NCI-H2227 treated with DMSO at 0.1 percent for 48 hours (cell line): ENCODE results near the gene SASH3.
"Not testable (repeated sequence)": the region's sequence is repeated elsewhere in the genome, so short reads cannot be mapped to it uniquely, and the experiment has no call there.

Experiments
- DNase-seq: peaks from one replicate; lab custom pipeline; 2025; lab: John Stamatoyannopoulos, UW

The SASH3 gene

DNA sequence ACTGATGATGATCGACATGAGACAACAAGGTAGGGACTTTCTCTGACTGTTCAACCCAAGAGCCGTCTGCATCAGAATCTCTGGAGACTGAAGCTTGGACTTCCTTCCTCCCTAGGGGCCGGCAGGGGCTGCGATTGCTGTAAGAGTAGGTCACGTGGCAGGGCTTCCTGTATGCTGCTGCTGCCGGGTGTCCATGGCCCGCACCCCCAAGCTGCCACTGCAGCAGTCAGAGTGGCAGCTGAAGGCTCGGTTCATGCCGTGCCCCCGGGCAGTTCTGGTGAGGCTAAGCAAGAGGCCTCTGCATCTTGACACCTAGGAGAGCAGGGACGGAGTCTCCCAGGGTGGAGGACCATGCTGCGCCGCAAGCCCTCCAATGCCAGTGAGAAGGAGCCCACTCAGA is at the start of gene SASH3:
TSS of gene SASH3 (plus strand) at position 203 of the 400 bp plus-strand sequence. CDS start at position 352, 149 bp downstream.
- no peak for DNase-seq

DNA sequence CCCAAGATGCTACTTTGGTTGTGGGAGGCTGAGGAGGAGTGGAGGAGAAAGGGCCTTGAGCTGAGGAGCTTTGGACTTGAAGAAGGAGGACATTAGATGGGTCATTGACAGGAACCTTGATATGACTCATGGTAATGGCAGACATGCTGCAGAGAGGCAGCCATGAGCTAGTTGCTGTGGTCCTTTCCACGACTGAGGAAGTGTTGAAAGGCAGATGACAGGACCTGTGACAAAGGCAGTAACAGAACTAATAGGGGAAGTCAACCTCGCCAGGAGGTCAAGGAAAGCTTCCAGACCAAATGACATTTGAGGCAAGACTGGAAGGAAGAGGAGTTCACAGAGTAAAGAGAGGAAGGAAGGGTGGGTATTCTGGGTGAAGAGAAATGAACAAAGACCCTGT is 48.5 kb upstream of the SASH3 start:
- DNase-seq: no peak

- DNase-seq: no peak
Observed at GRCh38 chrX:129732857-129733256, 46.9 kb upstream of the SASH3 start.

- DNase-seq: no peak
Observed at GRCh38 chrX:129733335-129733734, 46.4 kb upstream of the SASH3 start.

GRCh38 chrX:129736491-129736890 is 43.3 kb upstream of the SASH3 start:
- DNase-seq: no peak

DNA sequence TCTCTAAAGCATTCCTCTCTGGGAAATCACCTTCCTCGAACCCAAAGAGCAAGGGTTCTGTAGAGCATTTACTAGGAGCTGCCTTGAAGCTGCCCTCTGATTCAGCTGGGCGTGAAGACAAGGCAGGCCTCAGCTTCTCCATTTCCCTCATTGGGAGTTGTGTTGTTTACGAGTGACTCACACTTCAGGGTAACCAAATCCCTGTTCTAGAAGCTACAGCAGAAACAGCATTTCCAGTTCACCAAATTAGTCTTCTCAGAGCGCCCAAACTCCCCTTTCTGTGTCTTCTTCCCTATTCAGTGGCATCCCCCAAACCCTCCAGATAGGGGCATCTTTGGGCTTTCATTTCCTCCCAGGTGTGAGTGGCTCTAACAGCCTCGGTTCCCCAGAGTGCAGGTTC is 41.8 kb upstream of the SASH3 start:
- no peak for DNase-seq

DNA sequence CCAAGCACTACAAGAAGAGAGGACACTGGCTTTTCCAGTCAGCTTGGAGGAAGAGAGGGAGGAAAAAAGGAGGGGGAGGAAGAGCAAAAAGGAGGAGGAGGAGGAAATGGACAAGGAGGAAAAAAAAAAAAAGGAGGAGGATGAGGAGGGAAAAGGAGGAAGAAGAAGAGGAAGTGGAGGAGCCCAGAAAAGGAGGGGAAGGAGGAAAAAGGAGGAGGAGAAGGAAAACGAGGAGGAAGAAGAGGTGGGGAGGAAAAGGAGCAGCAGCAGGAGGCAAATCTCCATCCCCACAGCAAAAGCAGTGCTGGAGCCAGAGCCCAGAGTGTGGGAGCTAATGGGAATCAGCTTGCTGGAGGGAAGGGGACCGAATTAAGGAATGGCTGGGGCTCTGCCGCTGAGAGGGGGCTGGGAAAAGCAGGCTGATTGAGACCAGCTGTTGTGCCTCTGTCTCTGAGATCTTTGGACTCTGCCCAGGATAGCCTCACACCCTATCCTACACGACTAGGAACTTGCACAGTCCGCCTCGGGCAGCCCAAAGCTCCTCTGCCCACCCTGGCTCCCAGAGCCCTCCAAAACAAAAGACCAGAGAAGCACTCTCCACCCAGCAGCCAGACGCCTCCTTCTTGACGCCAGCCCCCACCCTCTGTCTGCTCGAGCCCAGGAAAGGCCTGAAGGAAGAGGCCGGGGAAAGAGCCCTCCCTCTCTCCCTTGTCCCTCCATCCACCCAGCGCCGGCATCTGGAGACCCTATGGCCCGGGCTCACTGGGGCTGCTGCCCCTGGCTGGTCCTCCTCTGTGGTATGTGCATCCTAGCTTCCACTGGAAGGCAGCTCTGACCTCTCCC is 41.1 kb upstream of the SASH3 start, which contains the start of gene XPNPEP2:
TSS of gene XPNPEP2 (plus strand) at position 514 of the 843 bp plus-strand sequence. CDS start at position 749, 235 bp downstream.
- DNase-seq: no peak

- no peak for DNase-seq
Observed at GRCh38 chrX:129739578-129739977, 40.2 kb upstream of the SASH3 start.

GRCh38 chrX:129741880-129742758 is 37.6 kb upstream of the SASH3 start:
- DNase-seq: no peak

DNA sequence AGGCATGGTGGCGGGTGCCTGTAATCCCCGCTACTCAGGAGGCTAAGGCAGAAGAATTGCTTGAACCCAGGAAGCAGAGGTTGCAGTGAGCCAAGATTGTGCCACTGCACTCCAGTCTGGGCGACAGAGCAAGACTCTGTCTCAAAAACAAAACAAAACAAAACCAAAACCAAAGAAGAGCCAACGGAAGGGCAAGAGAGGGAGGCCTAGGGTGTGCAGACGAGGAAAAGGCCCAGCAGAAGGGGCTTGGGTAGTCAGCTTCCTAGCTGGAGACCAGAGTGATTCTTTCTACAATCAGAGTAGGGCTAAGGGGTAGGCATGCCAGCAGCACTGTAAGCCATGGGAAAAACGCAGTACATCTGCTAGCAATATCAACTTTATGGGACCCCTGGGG is 37.0 kb upstream of the SASH3 start:
- not testable (repeated sequence) for DNase-seq

GRCh38 chrX:129743821-129744220 is 35.9 kb upstream of the SASH3 start:
- DNase-seq: no peak

- DNase-seq: no peak
Observed at GRCh38 chrX:129744861-129745321, 34.9 kb upstream of the SASH3 start.

DNA sequence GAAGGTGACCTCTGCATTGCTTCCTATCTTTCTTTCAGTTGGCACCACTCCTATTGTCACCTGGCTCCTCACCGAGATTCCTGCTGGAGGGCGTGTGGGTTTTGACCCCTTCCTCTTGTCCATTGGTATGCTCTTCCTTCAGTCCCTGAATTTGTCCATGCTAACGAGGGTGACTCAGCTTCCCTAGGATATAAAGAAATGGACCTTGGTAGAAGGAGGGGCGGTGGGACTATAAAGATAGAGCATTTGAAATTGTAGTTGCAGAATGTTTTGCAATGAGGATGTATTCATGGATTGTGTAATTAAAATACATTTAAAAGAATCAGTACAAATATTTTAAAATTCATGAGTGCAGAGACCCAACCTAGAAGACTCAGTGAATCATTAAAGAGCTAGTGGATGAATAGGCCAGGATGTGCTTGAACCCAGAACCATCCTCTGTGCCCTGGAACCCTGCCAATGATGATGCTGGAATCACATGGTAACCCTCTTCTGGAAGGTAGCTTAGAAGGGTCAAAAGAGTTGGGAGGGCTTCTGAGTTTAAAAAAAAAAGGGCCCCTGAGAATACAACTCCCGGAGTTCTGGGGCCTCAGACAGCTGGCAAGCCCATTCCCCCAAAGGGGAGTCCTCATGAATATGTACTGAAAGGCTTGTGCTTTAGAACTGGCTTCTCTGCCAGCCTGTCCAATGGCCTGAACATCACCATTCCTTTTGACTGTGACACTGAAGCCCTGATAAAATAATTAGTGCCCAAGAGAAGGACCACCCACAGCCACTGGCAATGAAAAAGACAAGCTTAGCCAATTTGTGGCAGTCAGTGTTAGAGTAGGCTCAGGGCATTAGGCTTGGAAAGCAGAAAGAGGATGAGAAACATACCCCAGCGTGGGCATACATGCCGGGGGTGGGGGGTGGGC is 32.9 kb upstream of the SASH3 start:
- no peak for DNase-seq

DNA sequence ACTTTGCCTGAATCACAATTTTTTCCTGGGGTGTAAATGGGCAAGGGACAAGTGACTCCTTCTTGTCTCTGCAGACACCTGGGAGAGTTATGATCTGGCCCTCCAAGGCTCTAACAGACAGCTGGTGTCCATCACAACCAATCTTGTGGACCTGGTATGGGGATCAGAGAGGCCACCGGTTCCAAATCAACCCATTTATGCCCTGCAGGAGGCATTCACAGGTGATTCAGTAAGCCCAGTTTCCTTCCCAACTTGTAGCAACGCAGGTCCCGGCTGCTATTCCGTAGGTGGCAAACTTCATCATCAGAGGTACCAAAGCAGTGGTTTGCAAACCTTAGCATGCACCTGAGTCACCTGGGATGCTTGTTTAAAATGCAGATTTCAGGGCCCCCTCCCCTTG is 32.2 kb upstream of the SASH3 start:
- no peak for DNase-seq

- DNase-seq: no peak
Observed at GRCh38 chrX:129748305-129748704, 31.4 kb upstream of the SASH3 start.

DNA sequence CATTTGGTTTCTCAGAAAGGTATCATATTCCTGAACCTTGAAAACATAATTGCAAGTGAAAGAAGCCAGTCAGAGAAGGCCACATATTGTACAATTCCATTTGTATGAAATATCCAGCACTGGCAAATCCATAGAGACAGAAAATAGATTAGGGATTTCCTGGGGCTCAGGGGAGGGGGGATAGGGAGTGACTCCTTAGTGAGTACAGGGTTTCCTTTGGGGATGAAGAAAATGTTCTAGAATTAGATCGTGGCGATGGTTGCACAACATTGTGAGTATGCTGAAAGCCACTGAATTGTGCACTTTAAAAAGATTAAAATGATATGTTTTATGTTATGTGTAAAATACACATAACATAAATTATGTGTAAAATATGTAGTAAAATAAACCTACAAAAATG is 30.7 kb upstream of the SASH3 start:
- no peak for DNase-seq

DNA sequence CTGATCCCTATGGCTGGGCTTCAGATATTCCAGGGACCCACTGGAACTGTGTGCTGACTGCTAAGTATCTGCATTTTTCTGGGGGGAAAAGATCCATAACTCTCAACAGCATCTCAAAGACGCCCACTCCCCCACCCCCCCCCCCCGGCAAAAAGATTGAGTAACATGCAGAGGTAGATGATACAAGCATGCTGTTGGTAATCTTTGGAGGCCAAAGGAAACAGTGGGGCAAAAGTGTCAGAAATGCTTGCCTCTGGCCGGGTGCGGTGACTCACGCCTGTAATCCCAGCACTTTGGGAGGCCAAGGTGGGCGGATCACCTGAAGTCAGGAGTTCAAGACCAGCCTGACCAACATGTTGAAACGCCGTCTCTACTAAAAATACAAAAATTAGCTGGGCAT is 28.8 kb upstream of the SASH3 start:
- no peak for DNase-seq

DNA sequence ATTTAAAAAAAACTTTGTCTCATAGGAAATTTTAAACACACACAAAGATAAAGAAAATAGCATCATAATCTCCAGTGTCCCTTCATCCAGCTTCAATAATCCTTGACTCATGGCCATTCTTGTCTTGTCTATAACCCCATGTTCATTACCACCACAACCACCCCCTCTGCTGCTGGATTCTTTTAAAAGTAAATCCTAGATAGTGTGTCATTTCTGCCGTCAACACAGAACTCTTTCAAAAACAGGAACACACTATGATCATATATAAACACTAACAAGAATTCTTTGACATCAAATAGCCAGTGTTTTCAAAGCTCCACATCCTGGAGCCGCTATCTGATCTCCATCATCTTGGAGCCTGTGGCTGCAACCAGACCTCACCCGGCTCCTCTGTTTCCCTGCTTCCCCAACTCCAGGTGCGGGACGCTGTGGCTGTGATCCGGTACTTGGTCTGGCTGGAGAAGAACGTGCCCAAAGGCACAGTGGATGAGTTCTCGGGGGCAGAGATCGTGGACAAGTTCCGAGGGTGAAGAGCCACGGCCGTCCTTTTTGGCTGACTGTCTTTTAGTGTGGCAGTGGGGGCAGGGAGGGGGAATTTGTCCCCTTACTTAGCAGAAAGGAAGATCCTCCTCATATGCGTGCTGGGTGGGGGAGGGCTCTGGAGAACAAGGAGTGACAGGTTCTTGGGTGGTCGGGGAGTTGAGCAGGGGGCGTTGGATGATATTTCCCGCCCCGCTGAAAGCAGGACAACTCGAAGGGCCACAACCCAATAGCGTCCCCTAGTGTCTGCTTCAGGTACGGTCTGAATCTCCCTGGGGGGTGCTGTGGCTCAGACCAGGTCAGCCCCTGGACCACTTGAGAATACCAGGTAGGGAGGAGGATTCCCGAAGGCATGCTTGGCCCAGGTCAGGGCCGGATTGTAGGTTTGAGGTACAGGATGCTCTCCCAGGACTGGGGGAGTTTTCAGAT is 25.4 kb upstream of the SASH3 start:
- no peak for DNase-seq

- DNase-seq: no peak
Observed at GRCh38 chrX:129755779-129756650, 23.7 kb upstream of the SASH3 start.
